ENCODE results near the gene GRIK3.

GRCh38 chr1:36765785-36766300 lies 268.5 kb downstream of the GRIK3 start:
- no peak for TF ChIP-seq CEBPB (IDR thresholded peaks at IDR 0.05)
- TF ChIP-seq MAX (IDR thresholded peaks at IDR 0.05): no peak
- TF ChIP-seq RAD21 (IDR thresholded peaks at IDR 0.05; ENCODE audit: low read depth): no peak
- TF ChIP-seq TCF12 (IDR thresholded peaks at IDR 0.05; ENCODE audit: low read depth): no peak
- no peak for TF ChIP-seq YY1 (IDR thresholded peaks at IDR 0.05; ENCODE audit: low read depth)
- TF ChIP-seq TEAD4 (IDR thresholded peaks at IDR 0.05): no peak
- no peak for TF ChIP-seq FOXM1 (IDR thresholded peaks at IDR 0.05; ENCODE audit: borderline replicate concordance, low read depth)
- no peak for TF ChIP-seq EP300 (IDR thresholded peaks at IDR 0.05; ENCODE audit: borderline replicate concordance)
